HCT116 (cell line): ENCODE results near the gene PGBD4. TPM values are rescaled to one million over a fixed set of nuclear protein-coding genes. Genes with fewer than 3 reads are reported as not detected.

Source experiments
- ATAC-seq: fragments of 200-7000 bp; cut with Tn5 transposase; 2 replicates; pipeline ENCODE4 v1.9.1; 2020; ENCODE audit warnings: mild to moderate bottlenecking, moderate library complexity
- BruUV-seq: library from RNA; stranded (reverse); fragments of 400-500 nt; replicated peaks from 2 replicates; lab custom pipeline; 2021; lab: Mats Ljungman, UMichigan
- CTCF ChIA-PET: fragments of 300-600 bp; sonication (Branson Sonifier 250); formaldehyde crosslinking; loops from one replicate; lab custom pipeline; 2021; ENCODE audit warnings: antibody characterized with exemption; lab: Charles Lee
- POLR2A ChIA-PET: fragments of 300-600, 350-600 bp; sonication (Branson Sonifier 250); formaldehyde crosslinking; loops from one replicate; lab custom pipeline; 2021; ENCODE audit warnings: antibody characterized with exemption; lab: Charles Lee
- RAD21 ChIA-PET, 2 experiments: fragments of 300-600 bp; sonication (Branson Sonifier 250); formaldehyde crosslinking; loops; one replicate each; lab custom pipeline; 2023; ENCODE audit warnings: low total read pairs in 2 of 2; ENCODE audit not compliant: uncharacterized antibody in 2 of 2, unreplicated experiment in 2 of 2, low non-redundant PET in 1 of 2; lab: Charles Lee
- DNase-seq: peaks from one replicate; pipeline ENCODE4 v3.0.0-alpha.2; 2010; ENCODE audit warnings: low read depth, low spot score
- H2AFZ ChIP-seq: fragments of 200-600 bp; shearing (Covaris generic), sonication (generic); 2 replicates; pipeline ENCODE4 v1.6.1; 2017; ENCODE audit warnings: low read depth, mixed run types, mixed read lengths, antibody characterized with exemption, low read length; ENCODE audit not compliant: poor library complexity, severe bottlenecking
- H3K27ac ChIP-seq: 2 replicates; pipeline ENCODE4 v1.5.1; 2012; ENCODE audit warnings: low read depth, low read length
- H3K27me3 ChIP-seq: fragments of 200-600 bp; sonication (generic); 2 replicates; pipeline ENCODE4 v1.6.1; 2016; ENCODE audit warnings: mixed run types, low read length, mixed read lengths; ENCODE audit not compliant: insufficient read depth
- H3K36me3 ChIP-seq, 2 experiments: fragments of 200-500 bp in 1 of 2; fragments of 200-600 bp in 1 of 2; sonication (Bioruptor generic) in 1 of 2; sonication (generic) in 1 of 2; 2 replicates each; pipeline versions ENCODE4 v1.5.1 to v1.6.1; 2014 to 2016; ENCODE audit warnings: low read length in 2 of 2, inconsistent platforms in 1 of 2, mixed read lengths in 1 of 2, mixed run types in 1 of 2; ENCODE audit not compliant: insufficient read depth in 2 of 2, control insufficient read depth in 1 of 2
- H3K4me1 ChIP-seq, 2 experiments: fragments of 200-600 bp in 1 of 2; sonication (generic) in 1 of 2; 2 replicates each; pipeline versions ENCODE4 v1.5.1 to v1.6.1; 2012 to 2017; ENCODE audit warnings: low read length in 2 of 2, inconsistent platforms in 1 of 2, mild to moderate bottlenecking in 1 of 2, mixed read lengths in 1 of 2, mixed run types in 1 of 2, moderate library complexity in 1 of 2; ENCODE audit not compliant: insufficient read depth in 2 of 2, control insufficient read depth in 1 of 2
- H3K4me2 ChIP-seq: fragments of 200-600 bp; sonication (generic); 2 replicates; pipeline ENCODE4 v1.6.1; 2017; ENCODE audit warnings: mixed run types, low read length, mixed read lengths
- H3K4me3 ChIP-seq, 2 experiments: fragments of 200-600 bp in 1 of 2; sonication (generic) in 1 of 2; replicated peaks in 1 of 2; 2 replicates each; pipeline ENCODE4 v1.5.1; 2011 to 2016; ENCODE audit warnings: low read length in 2 of 2, control low read depth in 1 of 2, low read depth in 1 of 2, mild to moderate bottlenecking in 1 of 2, mixed read lengths in 1 of 2, mixed run types in 1 of 2
- H3K79me2 ChIP-seq: fragments of 200-600 bp; sonication (generic); 2 replicates; pipeline ENCODE4 v1.6.1; 2017; ENCODE audit warnings: mild to moderate bottlenecking, mixed run types, low read length, moderate library complexity, mixed read lengths; ENCODE audit not compliant: insufficient read depth
- H3K9ac ChIP-seq: fragments of 200-600 bp; sonication (generic); 2 replicates; pipeline ENCODE4 v1.6.1; 2016; ENCODE audit warnings: low read length, mixed read lengths
- H3K9me2 ChIP-seq: fragments of 200-600 bp; sonication (generic), shearing (Covaris generic); 2 replicates; pipeline ENCODE4 v1.6.1; 2017; ENCODE audit warnings: mixed run types, mild to moderate bottlenecking, moderate library complexity; ENCODE audit not compliant: insufficient read depth
- H3K9me3 ChIP-seq, 2 experiments: fragments of 200-500 bp in 1 of 2; fragments of 200-600 bp in 1 of 2; sonication (Bioruptor generic) in 1 of 2; sonication (generic) in 1 of 2; 2 replicates each; pipeline ENCODE4 v1.6.1; 2014 to 2017; ENCODE audit warnings: low read length in 2 of 2, mixed read lengths in 2 of 2, inconsistent platforms in 1 of 2, low read depth in 1 of 2, mild to moderate bottlenecking in 1 of 2, mixed run types in 1 of 2, moderate library complexity in 1 of 2; ENCODE audit not compliant: control insufficient read depth in 1 of 2, insufficient read depth in 1 of 2
- H4K20me1 ChIP-seq: fragments of 200-600 bp; sonication (generic), shearing (Covaris generic); 2 replicates; pipeline ENCODE4 v1.6.1; 2017; ENCODE audit warnings: mixed run types, mild to moderate bottlenecking, moderate library complexity; ENCODE audit not compliant: insufficient read depth
- CBX3 ChIP-seq: IDR thresholded peaks from 2 replicates; pipeline ENCODE4 v1.6.1; 2012; ENCODE audit warnings: low read depth
- CEBPB ChIP-seq: IDR thresholded peaks from 2 replicates; pipeline ENCODE4 v1.6.1; 2012; ENCODE audit warnings: low read depth
- EGR1 ChIP-seq: IDR thresholded peaks from 2 replicates; pipeline ENCODE4 v1.6.1; 2012; ENCODE audit warnings: low read depth
- ELF1 ChIP-seq: IDR thresholded peaks from 2 replicates; pipeline ENCODE4 v1.6.1; 2012; ENCODE audit warnings: low read depth, borderline replicate concordance
- EZH2 ChIP-seq: fragments of 200-600 bp; sonication (generic); IDR thresholded peaks from 2 replicates; pipeline ENCODE4 v1.6.1; 2017; ENCODE audit warnings: antibody characterized with exemption, mixed run types
- FOSL1 ChIP-seq: IDR thresholded peaks from 2 replicates; pipeline ENCODE4 v1.6.1; 2012; ENCODE audit warnings: low read depth
- JUND ChIP-seq: IDR thresholded peaks from 2 replicates; pipeline ENCODE4 v1.6.1; 2012
- POLR2A ChIP-seq: IDR thresholded peaks from 2 replicates; pipeline ENCODE4 v1.7.0; 2011; ENCODE audit warnings: borderline replicate concordance; ENCODE audit not compliant: insufficient read depth, insufficient read length; ENCODE audit errors: extremely low read depth
- POLR2AphosphoS5 ChIP-seq: IDR thresholded peaks from 2 replicates; pipeline ENCODE4 v1.6.1; 2011; ENCODE audit warnings: mild to moderate bottlenecking, low read depth, low read length, moderate library complexity
- RAD21 ChIP-seq: IDR thresholded peaks from 2 replicates; pipeline ENCODE4 v1.6.1; 2012; ENCODE audit warnings: low read depth, mild to moderate bottlenecking
- SRF ChIP-seq: IDR thresholded peaks from 2 replicates; pipeline ENCODE4 v1.6.1; 2012; ENCODE audit warnings: low read depth
- TCF7L2 ChIP-seq: IDR thresholded peaks from 2 replicates; pipeline ENCODE4 v1.7.0; 2011; ENCODE audit warnings: borderline replicate concordance, inconsistent platforms; ENCODE audit not compliant: insufficient read depth, insufficient read length; ENCODE audit errors: extremely low read depth
- ZFX ChIP-seq: fragments of 450-650 bp; IDR thresholded peaks from 2 replicates; pipeline ENCODE4 v1.6.1; 2017
- ZNF274 ChIP-seq: fragments of 200-500 bp; sonication (Bioruptor generic); IDR thresholded peaks from 2 replicates; pipeline ENCODE4 v1.6.1; 2014; ENCODE audit warnings: mild to moderate bottlenecking, low read depth, low read length, inconsistent platforms
- intact Hi-C: fragments of 100-400 bp; cut with micrococcal nuclease; formaldehyde crosslinking; loops from 2 replicates; pipeline ENCODE4 v1.10.0; 2022
- total RNA-seq: library from RNA; stranded (reverse); gene quantifications from one replicate; pipeline ENCODE4 v1.2.1, GENCODE V29; 2021; ENCODE audit not compliant: unreplicated experiment
- TF ChIP-seq, protein P1 (sequence below): IDR thresholded peaks from 2 replicates; pipeline ENCODE4 v1.6.1; 2012
- TF ChIP-seq, protein P2 (sequence below), 3 experiments: fragments of 200-600 bp in 1 of 3; sonication (generic) in 1 of 3; IDR thresholded peaks in 2 of 3; conservative IDR thresholded peaks in 1 of 3; 2 replicates each; pipeline ENCODE4 v1.5.1; 2012 to 2017; ENCODE audit warnings: low read depth in 2 of 3, low read length in 2 of 3, antibody characterized with exemption in 1 of 3, borderline replicate concordance in 1 of 3, control low read depth in 1 of 3, mild to moderate bottlenecking in 1 of 3, mixed read lengths in 1 of 3, mixed run types in 1 of 3, moderate library complexity in 1 of 3; ENCODE audit not compliant: insufficient read depth in 1 of 3
- TF ChIP-seq, protein P3 (sequence below): IDR thresholded peaks from 2 replicates; pipeline ENCODE4 v1.6.1; 2012
- TF ChIP-seq, protein P4 (sequence below): IDR thresholded peaks from 2 replicates; pipeline ENCODE4 v1.6.1; 2012; ENCODE audit warnings: low read depth
- TF ChIP-seq, protein P5 (sequence below): IDR thresholded peaks from 2 replicates; pipeline ENCODE4 v1.6.1; 2011; ENCODE audit warnings: mild to moderate bottlenecking, low read length, moderate library complexity; ENCODE audit not compliant: insufficient replicate concordance; ENCODE audit errors: extremely low read depth

PGBD4 gene
- total RNA-seq, 1 experiment from 2014 or later = 0.96 TPM

DNA sequence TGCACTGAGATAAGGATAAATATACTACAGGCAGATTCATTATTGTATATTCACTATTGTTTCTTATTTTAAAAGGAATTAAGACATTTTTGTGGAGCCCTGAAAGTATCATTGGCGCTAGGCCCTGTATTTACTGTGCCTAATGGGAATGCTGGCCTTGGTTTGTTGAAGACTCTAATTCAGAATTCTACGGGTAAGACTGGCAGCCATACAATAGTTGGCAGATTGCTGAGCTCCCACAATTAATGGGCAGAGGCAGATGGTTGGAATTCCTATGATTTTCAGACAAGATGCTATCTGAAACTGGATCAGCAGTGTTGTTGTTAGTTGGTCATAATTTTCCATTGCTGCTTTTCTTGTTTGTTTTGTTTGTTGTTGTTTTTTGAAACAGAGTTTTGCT is 14.7 kb downstream of the PGBD4 start:
- H3K4me1 ChIP-seq = no peaks in the 10 kb centered on the region
- no peak overlapping the region for H3K4me2 ChIP-seq
- no TSS peak for BruUV-seq
- H3K27ac ChIP-seq = no peak overlapping the region
- DNase-seq = no peak
- H3K27me3 ChIP-seq = no peaks in the 10 kb centered on the region
- no peak overlapping the region for H3K9ac ChIP-seq
- no peaks in the 10 kb centered on the region for H3K79me2 ChIP-seq
- no peak for ATAC-seq
- H3K9me2 ChIP-seq = no peaks in the 10 kb centered on the region
- TF ChIP-seq, protein P1, sequence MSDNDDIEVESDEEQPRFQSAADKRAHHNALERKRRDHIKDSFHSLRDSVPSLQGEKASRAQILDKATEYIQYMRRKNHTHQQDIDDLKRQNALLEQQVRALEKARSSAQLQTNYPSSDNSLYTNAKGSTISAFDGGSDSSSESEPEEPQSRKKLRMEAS = no peak
- TF ChIP-seq POLR2A (no peak), EZH2 (no peak), ZFX (no peak), TCF7L2 (no peak), RAD21 (no peak), CBX3 (no peak), EGR1 (no peak), CEBPB (no peak), FOSL1 (no peak), ZNF274 (no peak), JUND (no peak), ELF1 (no peak), SRF (no peak), POLR2AphosphoS5 (no peak)
- TF ChIP-seq, protein P2, sequence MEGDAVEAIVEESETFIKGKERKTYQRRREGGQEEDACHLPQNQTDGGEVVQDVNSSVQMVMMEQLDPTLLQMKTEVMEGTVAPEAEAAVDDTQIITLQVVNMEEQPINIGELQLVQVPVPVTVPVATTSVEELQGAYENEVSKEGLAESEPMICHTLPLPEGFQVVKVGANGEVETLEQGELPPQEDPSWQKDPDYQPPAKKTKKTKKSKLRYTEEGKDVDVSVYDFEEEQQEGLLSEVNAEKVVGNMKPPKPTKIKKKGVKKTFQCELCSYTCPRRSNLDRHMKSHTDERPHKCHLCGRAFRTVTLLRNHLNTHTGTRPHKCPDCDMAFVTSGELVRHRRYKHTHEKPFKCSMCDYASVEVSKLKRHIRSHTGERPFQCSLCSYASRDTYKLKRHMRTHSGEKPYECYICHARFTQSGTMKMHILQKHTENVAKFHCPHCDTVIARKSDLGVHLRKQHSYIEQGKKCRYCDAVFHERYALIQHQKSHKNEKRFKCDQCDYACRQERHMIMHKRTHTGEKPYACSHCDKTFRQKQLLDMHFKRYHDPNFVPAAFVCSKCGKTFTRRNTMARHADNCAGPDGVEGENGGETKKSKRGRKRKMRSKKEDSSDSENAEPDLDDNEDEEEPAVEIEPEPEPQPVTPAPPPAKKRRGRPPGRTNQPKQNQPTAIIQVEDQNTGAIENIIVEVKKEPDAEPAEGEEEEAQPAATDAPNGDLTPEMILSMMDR (IDR thresholded peaks at IDR 0.05 in 2 of 3, conservative IDR thresholded peaks at IDR 0.05 in 1 of 3; ENCODE audit: borderline replicate concordance in 1 of 3, insufficient read depth in 1 of 3, low read depth in 2 of 3, low read length in 2 of 3) = no peak
- TF ChIP-seq, protein P3, sequence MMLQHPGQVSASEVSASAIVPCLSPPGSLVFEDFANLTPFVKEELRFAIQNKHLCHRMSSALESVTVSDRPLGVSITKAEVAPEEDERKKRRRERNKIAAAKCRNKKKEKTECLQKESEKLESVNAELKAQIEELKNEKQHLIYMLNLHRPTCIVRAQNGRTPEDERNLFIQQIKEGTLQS = no peak
- TF ChIP-seq, protein P4, sequence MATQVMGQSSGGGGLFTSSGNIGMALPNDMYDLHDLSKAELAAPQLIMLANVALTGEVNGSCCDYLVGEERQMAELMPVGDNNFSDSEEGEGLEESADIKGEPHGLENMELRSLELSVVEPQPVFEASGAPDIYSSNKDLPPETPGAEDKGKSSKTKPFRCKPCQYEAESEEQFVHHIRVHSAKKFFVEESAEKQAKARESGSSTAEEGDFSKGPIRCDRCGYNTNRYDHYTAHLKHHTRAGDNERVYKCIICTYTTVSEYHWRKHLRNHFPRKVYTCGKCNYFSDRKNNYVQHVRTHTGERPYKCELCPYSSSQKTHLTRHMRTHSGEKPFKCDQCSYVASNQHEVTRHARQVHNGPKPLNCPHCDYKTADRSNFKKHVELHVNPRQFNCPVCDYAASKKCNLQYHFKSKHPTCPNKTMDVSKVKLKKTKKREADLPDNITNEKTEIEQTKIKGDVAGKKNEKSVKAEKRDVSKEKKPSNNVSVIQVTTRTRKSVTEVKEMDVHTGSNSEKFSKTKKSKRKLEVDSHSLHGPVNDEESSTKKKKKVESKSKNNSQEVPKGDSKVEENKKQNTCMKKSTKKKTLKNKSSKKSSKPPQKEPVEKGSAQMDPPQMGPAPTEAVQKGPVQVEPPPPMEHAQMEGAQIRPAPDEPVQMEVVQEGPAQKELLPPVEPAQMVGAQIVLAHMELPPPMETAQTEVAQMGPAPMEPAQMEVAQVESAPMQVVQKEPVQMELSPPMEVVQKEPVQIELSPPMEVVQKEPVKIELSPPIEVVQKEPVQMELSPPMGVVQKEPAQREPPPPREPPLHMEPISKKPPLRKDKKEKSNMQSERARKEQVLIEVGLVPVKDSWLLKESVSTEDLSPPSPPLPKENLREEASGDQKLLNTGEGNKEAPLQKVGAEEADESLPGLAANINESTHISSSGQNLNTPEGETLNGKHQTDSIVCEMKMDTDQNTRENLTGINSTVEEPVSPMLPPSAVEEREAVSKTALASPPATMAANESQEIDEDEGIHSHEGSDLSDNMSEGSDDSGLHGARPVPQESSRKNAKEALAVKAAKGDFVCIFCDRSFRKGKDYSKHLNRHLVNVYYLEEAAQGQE = no peak
- TF ChIP-seq, protein P5, sequence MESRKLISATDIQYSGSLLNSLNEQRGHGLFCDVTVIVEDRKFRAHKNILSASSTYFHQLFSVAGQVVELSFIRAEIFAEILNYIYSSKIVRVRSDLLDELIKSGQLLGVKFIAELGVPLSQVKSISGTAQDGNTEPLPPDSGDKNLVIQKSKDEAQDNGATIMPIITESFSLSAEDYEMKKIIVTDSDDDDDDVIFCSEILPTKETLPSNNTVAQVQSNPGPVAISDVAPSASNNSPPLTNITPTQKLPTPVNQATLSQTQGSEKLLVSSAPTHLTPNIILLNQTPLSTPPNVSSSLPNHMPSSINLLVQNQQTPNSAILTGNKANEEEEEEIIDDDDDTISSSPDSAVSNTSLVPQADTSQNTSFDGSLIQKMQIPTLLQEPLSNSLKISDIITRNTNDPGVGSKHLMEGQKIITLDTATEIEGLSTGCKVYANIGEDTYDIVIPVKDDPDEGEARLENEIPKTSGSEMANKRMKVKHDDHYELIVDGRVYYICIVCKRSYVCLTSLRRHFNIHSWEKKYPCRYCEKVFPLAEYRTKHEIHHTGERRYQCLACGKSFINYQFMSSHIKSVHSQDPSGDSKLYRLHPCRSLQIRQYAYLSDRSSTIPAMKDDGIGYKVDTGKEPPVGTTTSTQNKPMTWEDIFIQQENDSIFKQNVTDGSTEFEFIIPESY = no peak
- no peak overlapping the region for H3K4me3 ChIP-seq
- ChIA-PET RAD21 (no interaction called here), CTCF (no interaction called here), POLR2A (no interaction called here)
- H2AFZ ChIP-seq = no peak overlapping the region
- H3K9me3 ChIP-seq = no peaks in the 10 kb centered on the region
- intact Hi-C loops = no loop called here
- no peaks in the 10 kb centered on the region for H4K20me1 ChIP-seq
- H3K36me3 ChIP-seq = no peaks in the 10 kb centered on the region
